A673 (cell line): ENCODE data around the gene SPHK1. TPM values are rescaled to one million over a fixed set of nuclear protein-coding genes. Genes with fewer than 3 reads are reported as not detected.

Experiments used
- BruUV-seq: library from RNA; stranded (reverse); fragments of 400-500 nt; replicated peaks from 2 replicates; lab custom pipeline; 2021; lab: Mats Ljungman, UMichigan
- CTCF ChIA-PET: fragments of 300-600 bp; sonication (Branson Sonifier 250); formaldehyde crosslinking; loops from one replicate; lab custom pipeline; 2022; ENCODE audit warnings: antibody characterized with exemption; lab: Charles Lee
- POLR2A ChIA-PET: fragments of 300-600 bp; sonication (Branson Sonifier 250); formaldehyde crosslinking; loops from one replicate; lab custom pipeline; 2022; ENCODE audit warnings: antibody characterized with exemption; ENCODE audit not compliant: low non-redundant PET; lab: Charles Lee
- DNase-seq: peaks from one replicate; pipeline ENCODE4 v3.0.0-alpha.2; 2015; ENCODE audit warnings: low spot score
- H3K27ac ChIP-seq: fragments of 200-600 bp; sonication (generic); 2 replicates; pipeline ENCODE4 v1.5.1; 2016; ENCODE audit warnings: mixed run types, low read depth, mild to moderate bottlenecking, mixed read lengths, antibody characterized with exemption, low read length; ENCODE audit not compliant: poor library complexity, severe bottlenecking
- H3K27me3 ChIP-seq: fragments of 200-600 bp; sonication (generic); replicated peaks from 2 replicates; pipeline ENCODE4 v1.6.1; 2017; ENCODE audit warnings: mixed run types, low read depth, mild to moderate bottlenecking, mixed read lengths, antibody characterized with exemption, low read length; ENCODE audit not compliant: insufficient read depth, poor library complexity
- H3K36me3 ChIP-seq: fragments of 200-600 bp; sonication (generic); 2 replicates; pipeline ENCODE4 v1.6.1; 2016; ENCODE audit warnings: mixed run types, mild to moderate bottlenecking, mixed read lengths, antibody characterized with exemption, low read length; ENCODE audit not compliant: insufficient read depth, poor library complexity, severe bottlenecking
- H3K4me1 ChIP-seq: fragments of 200-600 bp; sonication (generic); 2 replicates; pipeline ENCODE4 v1.6.1; 2017; ENCODE audit warnings: mixed run types, mild to moderate bottlenecking, mixed read lengths, antibody characterized with exemption, low read length; ENCODE audit not compliant: insufficient read depth, poor library complexity, severe bottlenecking
- H3K4me3 ChIP-seq: fragments of 200-600 bp; sonication (generic); 2 replicates; pipeline ENCODE4 v1.5.1; 2016; ENCODE audit warnings: low read depth, mixed run types, mild to moderate bottlenecking, mixed read lengths, low read length; ENCODE audit not compliant: poor library complexity, severe bottlenecking
- H3K9me3 ChIP-seq: fragments of 200-600 bp; sonication (generic); 2 replicates; pipeline ENCODE4 v1.6.1; 2016; ENCODE audit warnings: mixed run types, low read depth, mild to moderate bottlenecking, mixed read lengths, antibody characterized with exemption, low read length; ENCODE audit not compliant: poor library complexity, severe bottlenecking
- EZH2 ChIP-seq: fragments of 200-600 bp; sonication (generic); IDR thresholded peaks from 2 replicates; pipeline ENCODE4 v1.6.1; 2017; ENCODE audit warnings: borderline replicate concordance, low read depth, mild to moderate bottlenecking, mixed read lengths, antibody characterized with exemption, low read length; ENCODE audit not compliant: poor library complexity, severe bottlenecking
- intact Hi-C: fragments of 100-400 bp; cut with micrococcal nuclease; formaldehyde crosslinking; loops from one replicate; pipeline ENCODE4 v1.10.0; 2022; ENCODE audit not compliant: unreplicated experiment
- total RNA-seq: library from RNA; stranded (reverse); gene quantifications from 2 replicates; pipeline ENCODE4 v1.2.3, GENCODE V29; 2021
- TF ChIP-seq, protein P1 (sequence below): fragments of 300-800, 200-600 bp; sonication (generic); conservative IDR thresholded peaks from 2 replicates; pipeline ENCODE4 v1.5.1; 2017; ENCODE audit warnings: low read depth, mild to moderate bottlenecking, antibody characterized with exemption, low read length, moderate library complexity, mixed read lengths

The SPHK1 gene
- total RNA-seq, 1 experiment from 2014 or later: 0.54 TPM

DNA sequence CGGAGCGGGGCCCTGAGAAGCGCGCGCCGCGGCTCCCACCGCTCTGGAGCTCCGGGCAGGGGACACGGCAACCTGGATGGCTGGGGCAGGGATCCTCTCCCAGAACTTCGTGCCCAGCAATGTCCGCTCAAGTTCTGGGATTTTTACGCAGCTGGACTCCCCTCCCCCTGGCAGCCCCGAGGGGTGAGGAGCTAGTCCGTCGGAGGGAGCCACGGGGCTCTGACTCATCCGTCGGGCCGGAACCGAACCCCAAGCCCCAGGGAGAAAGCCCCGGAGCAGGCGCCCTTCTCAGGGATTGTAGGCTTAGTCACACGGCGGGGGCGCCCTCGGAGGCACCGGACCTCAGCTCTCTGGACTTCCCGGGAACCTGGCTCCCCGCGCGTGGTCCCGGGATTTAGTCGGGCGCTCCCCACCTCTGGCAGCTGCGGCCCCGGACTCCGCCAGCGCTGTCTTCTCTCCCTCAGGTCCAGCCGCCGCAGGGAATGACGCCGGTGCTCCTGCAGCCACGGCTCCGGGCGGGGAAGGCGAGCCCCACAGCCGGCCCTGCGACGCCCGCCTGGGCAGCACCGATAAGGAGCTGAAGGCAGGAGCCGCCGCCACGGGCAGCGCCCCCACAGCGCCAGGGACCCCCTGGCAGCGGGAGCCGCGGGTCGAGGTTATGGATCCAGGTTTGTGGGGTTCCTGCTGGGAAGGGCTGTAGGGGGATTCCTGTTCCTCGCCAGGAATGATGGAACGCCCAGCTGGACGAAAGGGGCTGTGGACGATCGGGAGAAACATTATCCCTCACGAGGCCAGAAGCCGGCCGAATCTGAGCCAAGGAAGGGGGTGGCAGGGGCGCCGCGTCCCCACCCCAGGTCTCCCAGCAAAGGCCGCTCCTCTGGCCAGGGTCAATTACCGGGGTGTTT, 830 bp downstream of the SPHK1 start:
- ChIA-PET CTCF (interaction anchor here (1.0 kb wide), 1 partner anchor 14 kb away, joined by 6 read pairs; no protein-coding TSS in a partner anchor), POLR2A (interaction anchor here (0.7 kb wide), 1 partner anchor 121 kb away, joined by 3 read pairs; no protein-coding TSS in a partner anchor)
- intact Hi-C loops: loop anchor here (5.0 kb wide), 1 partner anchor 83 kb away; no protein-coding TSS in a partner anchor
- Histone ChIP-seq H3K4me3 (peak overlapping the region; percentile 48), H3K9me3 (no peaks in the 10 kb centered on the region), H3K36me3 (no peaks in the 10 kb centered on the region), H3K27ac (no peak overlapping the region), H3K27me3 (peaks cover 19% of the 10 kb centered on the region), H3K4me1 (peaks cover 24% of the 10 kb centered on the region)
- TF ChIP-seq, protein P1, sequence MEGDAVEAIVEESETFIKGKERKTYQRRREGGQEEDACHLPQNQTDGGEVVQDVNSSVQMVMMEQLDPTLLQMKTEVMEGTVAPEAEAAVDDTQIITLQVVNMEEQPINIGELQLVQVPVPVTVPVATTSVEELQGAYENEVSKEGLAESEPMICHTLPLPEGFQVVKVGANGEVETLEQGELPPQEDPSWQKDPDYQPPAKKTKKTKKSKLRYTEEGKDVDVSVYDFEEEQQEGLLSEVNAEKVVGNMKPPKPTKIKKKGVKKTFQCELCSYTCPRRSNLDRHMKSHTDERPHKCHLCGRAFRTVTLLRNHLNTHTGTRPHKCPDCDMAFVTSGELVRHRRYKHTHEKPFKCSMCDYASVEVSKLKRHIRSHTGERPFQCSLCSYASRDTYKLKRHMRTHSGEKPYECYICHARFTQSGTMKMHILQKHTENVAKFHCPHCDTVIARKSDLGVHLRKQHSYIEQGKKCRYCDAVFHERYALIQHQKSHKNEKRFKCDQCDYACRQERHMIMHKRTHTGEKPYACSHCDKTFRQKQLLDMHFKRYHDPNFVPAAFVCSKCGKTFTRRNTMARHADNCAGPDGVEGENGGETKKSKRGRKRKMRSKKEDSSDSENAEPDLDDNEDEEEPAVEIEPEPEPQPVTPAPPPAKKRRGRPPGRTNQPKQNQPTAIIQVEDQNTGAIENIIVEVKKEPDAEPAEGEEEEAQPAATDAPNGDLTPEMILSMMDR: no peak
- TF ChIP-seq EZH2: peak; percentile 88
- no TSS peak for BruUV-seq
- peak; percentile 33 for DNase-seq

DNA sequence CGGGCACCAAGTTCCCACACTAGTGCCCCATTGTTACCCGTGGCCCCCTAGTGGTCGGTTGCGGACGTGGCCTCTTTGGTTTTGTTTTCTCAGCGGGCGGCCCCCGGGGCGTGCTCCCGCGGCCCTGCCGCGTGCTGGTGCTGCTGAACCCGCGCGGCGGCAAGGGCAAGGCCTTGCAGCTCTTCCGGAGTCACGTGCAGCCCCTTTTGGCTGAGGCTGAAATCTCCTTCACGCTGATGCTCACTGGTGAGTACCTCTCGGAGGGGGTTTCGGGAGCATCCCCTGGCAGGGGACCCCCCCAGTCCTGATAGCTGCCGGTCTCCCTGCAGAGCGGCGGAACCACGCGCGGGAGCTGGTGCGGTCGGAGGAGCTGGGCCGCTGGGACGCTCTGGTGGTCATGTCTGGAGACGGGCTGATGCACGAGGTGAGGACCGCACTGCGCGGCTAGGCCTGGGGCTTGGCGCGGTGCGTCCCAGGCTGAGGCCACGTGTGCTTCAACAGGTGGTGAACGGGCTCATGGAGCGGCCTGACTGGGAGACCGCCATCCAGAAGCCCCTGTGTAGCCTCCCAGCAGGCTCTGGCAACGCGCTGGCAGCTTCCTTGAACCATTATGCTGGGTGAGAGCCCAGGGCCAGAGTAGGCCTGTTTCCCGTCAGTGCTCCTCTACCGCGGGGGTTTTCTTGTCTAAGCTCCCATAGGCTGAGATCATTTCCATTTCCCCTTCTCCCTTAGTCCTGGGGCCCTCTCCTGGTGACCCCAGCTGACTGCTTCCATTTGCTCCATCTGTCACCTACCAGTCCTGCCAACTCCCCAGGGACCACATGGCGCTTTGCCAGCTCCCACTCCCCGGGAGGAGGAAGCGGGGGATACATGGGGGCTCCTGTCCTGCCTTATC, 1.7 kb downstream of the SPHK1 start:
- DNase-seq: peak; percentile 82
- no peaks in the 10 kb centered on the region for H3K9me3 ChIP-seq
- intact Hi-C loops: loop anchor here (5.0 kb wide), 1 partner anchor 84 kb away; no protein-coding TSS in a partner anchor
- ChIA-PET CTCF (interaction anchor here (0.6 to 1.0 kb wide), 2 partner anchors 8 to 13 kb away, joined by 6 read pairs; no protein-coding TSS in a partner anchor), POLR2A (no interaction called here)
- peaks cover 3% of the 10 kb centered on the region for H3K36me3 ChIP-seq
- no peak overlapping the region for H3K27ac ChIP-seq
- peaks cover 24% of the 10 kb centered on the region for H3K4me1 ChIP-seq
- no TSS peak for BruUV-seq
- TF ChIP-seq EZH2: no peak
- TF ChIP-seq, protein P1: peak; percentile 86
- H3K4me3 ChIP-seq: peak overlapping the region; percentile 48
- peaks cover 19% of the 10 kb centered on the region for H3K27me3 ChIP-seq

DNA sequence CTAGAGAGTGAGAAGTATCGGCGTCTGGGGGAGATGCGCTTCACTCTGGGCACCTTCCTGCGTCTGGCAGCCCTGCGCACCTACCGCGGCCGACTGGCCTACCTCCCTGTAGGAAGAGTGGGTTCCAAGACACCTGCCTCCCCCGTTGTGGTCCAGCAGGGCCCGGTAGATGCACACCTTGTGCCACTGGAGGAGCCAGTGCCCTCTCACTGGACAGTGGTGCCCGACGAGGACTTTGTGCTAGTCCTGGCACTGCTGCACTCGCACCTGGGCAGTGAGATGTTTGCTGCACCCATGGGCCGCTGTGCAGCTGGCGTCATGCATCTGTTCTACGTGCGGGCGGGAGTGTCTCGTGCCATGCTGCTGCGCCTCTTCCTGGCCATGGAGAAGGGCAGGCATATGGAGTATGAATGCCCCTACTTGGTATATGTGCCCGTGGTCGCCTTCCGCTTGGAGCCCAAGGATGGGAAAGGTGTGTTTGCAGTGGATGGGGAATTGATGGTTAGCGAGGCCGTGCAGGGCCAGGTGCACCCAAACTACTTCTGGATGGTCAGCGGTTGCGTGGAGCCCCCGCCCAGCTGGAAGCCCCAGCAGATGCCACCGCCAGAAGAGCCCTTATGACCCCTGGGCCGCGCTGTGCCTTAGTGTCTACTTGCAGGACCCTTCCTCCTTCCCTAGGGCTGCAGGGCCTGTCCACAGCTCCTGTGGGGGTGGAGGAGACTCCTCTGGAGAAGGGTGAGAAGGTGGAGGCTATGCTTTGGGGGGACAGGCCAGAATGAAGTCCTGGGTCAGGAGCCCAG, 2.8 kb downstream of the SPHK1 start:
- Histone ChIP-seq H3K27ac (no peak overlapping the region), H3K9me3 (no peaks in the 10 kb centered on the region), H3K4me3 (no peak overlapping the region), H3K36me3 (peaks cover 10% of the 10 kb centered on the region), H3K4me1 (peaks cover 24% of the 10 kb centered on the region), H3K27me3 (peaks cover 19% of the 10 kb centered on the region)
- intact Hi-C loops: loop anchor here (5.0 kb wide), 1 partner anchor 85 kb away; no protein-coding TSS in a partner anchor
- DNase-seq: no peak
- ChIA-PET CTCF (no interaction called here), POLR2A (no interaction called here)
- TF ChIP-seq, protein P1: no peak
- TF ChIP-seq EZH2: no peak
- BruUV-seq: no TSS peak
